KMS-11 (cell line): Measurements from ENCODE around the gene CST6.

Source experiments
- H2AFZ ChIP-seq: fragments of 200-600 bp; sonication (generic); 2 replicates; pipeline ENCODE4 v1.6.1; 2016; ENCODE audit warnings: antibody characterized with exemption, mixed run types, low read depth
- H3K27ac ChIP-seq: fragments of 200-600 bp; sonication (generic); 2 replicates; pipeline ENCODE4 v1.6.1; 2016; ENCODE audit warnings: mild to moderate bottlenecking, mixed run types
- H3K27me3 ChIP-seq: fragments of 200-600 bp; sonication (generic); 2 replicates; pipeline ENCODE4 v1.6.1; 2017; ENCODE audit warnings: mild to moderate bottlenecking, low read depth, mixed run types, moderate library complexity; ENCODE audit not compliant: insufficient read depth
- H3K36me3 ChIP-seq: fragments of 200-600 bp; sonication (generic); 2 replicates; pipeline ENCODE4 v1.6.1; 2017; ENCODE audit warnings: mild to moderate bottlenecking, mixed run types; ENCODE audit not compliant: insufficient read depth
- H3K4me1 ChIP-seq: fragments of 200-600 bp; sonication (generic); 2 replicates; pipeline ENCODE4 v1.6.1; 2016; ENCODE audit warnings: mild to moderate bottlenecking, low read depth, mixed run types; ENCODE audit not compliant: poor library complexity, severe bottlenecking
- H3K4me2 ChIP-seq: fragments of 200-600 bp; sonication (generic); 2 replicates; pipeline ENCODE4 v1.7.0; 2016; ENCODE audit warnings: mild to moderate bottlenecking, mixed run types
- H3K4me3 ChIP-seq: fragments of 200-600 bp; sonication (generic); IDR thresholded peaks from 2 replicates; pipeline ENCODE4 v1.6.1; 2017; ENCODE audit warnings: low read depth, low read length, mixed read lengths; ENCODE audit not compliant: insufficient read depth
- H3K79me2 ChIP-seq: fragments of 200-600 bp; sonication (generic); 2 replicates; pipeline ENCODE4 v1.6.1; 2016; ENCODE audit warnings: low read depth, mixed run types; ENCODE audit not compliant: insufficient read depth
- H3K9ac ChIP-seq: fragments of 200-600 bp; sonication (generic); 2 replicates; pipeline ENCODE4 v1.6.1; 2016; ENCODE audit warnings: mild to moderate bottlenecking, mixed run types
- H4K20me1 ChIP-seq: fragments of 200-600 bp; sonication (generic); 2 replicates; pipeline ENCODE4 v1.6.1; 2016; ENCODE audit warnings: mild to moderate bottlenecking, mixed run types; ENCODE audit not compliant: insufficient read depth
- TF ChIP-seq, protein P1 (sequence below): fragments of 200-600 bp; sonication (generic); conservative IDR thresholded peaks from 2 replicates; pipeline ENCODE4 v1.6.1; 2017; ENCODE audit warnings: low read depth, mild to moderate bottlenecking, antibody characterized with exemption, low read length, moderate library complexity, mixed read lengths

CST6 gene

GRCh38 chr11:66045177-66045639 is 33.4 kb downstream of the CST6 start:
- H2AFZ ChIP-seq: peak overlapping the region; percentile 60
- H3K4me2 ChIP-seq: peak overlapping the region; percentile 63

DNA sequence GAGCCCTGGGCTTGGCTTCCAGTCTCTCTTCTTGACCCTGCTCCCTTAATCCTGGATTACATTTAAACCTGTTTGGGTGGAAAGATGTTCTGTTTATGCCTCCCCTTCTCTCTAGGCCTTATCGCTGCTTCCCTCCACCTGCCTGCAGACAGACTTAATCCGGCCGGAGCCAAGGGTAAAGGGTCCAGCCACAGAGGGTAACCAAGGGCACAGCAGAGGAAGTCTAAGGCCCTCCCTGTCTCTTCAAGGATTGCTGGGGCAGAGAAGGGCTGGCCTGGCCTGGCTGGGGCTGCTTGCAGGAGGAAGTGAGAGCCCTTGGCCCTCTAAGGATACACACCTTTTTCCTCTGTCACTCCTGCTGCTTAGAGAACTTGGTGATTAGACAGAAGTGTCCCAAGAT is 35.1 kb downstream of the CST6 start:
- H3K27ac ChIP-seq: no peak overlapping the region
- H3K4me2 ChIP-seq: no peak overlapping the region

More at GRCh38 chr11:66045177-66045639, 33.4 kb downstream of the CST6 start:
- Histone ChIP-seq H3K4me3 (no peak overlapping the region), H3K27me3 (no peaks in the 10 kb centered on the region), H3K79me2 (no peaks in the 10 kb centered on the region), H4K20me1 (no peaks in the 10 kb centered on the region), H3K36me3 (no peaks in the 10 kb centered on the region), H3K27ac (no peak overlapping the region), H3K9ac (no peak overlapping the region), H3K4me1 (peaks cover 25% of the 10 kb centered on the region)
- TF ChIP-seq, protein P1, sequence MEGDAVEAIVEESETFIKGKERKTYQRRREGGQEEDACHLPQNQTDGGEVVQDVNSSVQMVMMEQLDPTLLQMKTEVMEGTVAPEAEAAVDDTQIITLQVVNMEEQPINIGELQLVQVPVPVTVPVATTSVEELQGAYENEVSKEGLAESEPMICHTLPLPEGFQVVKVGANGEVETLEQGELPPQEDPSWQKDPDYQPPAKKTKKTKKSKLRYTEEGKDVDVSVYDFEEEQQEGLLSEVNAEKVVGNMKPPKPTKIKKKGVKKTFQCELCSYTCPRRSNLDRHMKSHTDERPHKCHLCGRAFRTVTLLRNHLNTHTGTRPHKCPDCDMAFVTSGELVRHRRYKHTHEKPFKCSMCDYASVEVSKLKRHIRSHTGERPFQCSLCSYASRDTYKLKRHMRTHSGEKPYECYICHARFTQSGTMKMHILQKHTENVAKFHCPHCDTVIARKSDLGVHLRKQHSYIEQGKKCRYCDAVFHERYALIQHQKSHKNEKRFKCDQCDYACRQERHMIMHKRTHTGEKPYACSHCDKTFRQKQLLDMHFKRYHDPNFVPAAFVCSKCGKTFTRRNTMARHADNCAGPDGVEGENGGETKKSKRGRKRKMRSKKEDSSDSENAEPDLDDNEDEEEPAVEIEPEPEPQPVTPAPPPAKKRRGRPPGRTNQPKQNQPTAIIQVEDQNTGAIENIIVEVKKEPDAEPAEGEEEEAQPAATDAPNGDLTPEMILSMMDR: peak; percentile 93

GRCh38 chr11:66047541-66048365 is 35.9 kb downstream of the CST6 start:
- H3K4me2 ChIP-seq: no peak overlapping the region
- H3K27ac ChIP-seq: no peak overlapping the region
- no peaks in the 10 kb centered on the region for H3K36me3 ChIP-seq
- TF ChIP-seq, protein P1: no peak
- no peak overlapping the region for H2AFZ ChIP-seq
- no peak overlapping the region for H3K4me3 ChIP-seq
- no peaks in the 10 kb centered on the region for H4K20me1 ChIP-seq
- H3K4me1 ChIP-seq: peaks cover 35% of the 10 kb centered on the region
- no peak overlapping the region for H3K9ac ChIP-seq
- peaks cover 6% of the 10 kb centered on the region for H3K79me2 ChIP-seq
- no peaks in the 10 kb centered on the region for H3K27me3 ChIP-seq

More for the DNA sequence above, 35.1 kb downstream of the CST6 start:
- TF ChIP-seq, protein P1: no peak
- no peak overlapping the region for H2AFZ ChIP-seq
- no peaks in the 10 kb centered on the region for H3K27me3 ChIP-seq
- H3K79me2 ChIP-seq: no peaks in the 10 kb centered on the region
- no peaks in the 10 kb centered on the region for H3K36me3 ChIP-seq
- H3K9ac ChIP-seq: no peak overlapping the region
- H4K20me1 ChIP-seq: no peaks in the 10 kb centered on the region
- peaks cover 35% of the 10 kb centered on the region for H3K4me1 ChIP-seq
- no peak overlapping the region for H3K4me3 ChIP-seq

GRCh38 chr11:66048547-66049323 is 36.9 kb downstream of the CST6 start, which contains the start of gene GAL3ST3:
GAL3ST3 (minus strand) TSS chr11:66049161; CDS start chr11:66045415, 3,746 bp downstream.
- H3K4me3 ChIP-seq: no peak within 1 kb of the TSS
- no peak within 1 kb of the TSS for H2AFZ ChIP-seq

More at GRCh38 chr11:66048547-66049323, 36.9 kb downstream of the CST6 start, which contains the start of gene GAL3ST3:
- peaks cover 35% of the 10 kb centered on the region for H3K4me1 ChIP-seq
- no peak within 1 kb of the TSS for H3K4me2 ChIP-seq
- H3K27me3 ChIP-seq: no peaks in the 10 kb centered on the region
- peaks cover 16% of the 10 kb centered on the region for H3K79me2 ChIP-seq
- H3K27ac ChIP-seq: no peak within 1 kb of the TSS
- TF ChIP-seq, protein P1: no peak
- H3K9ac ChIP-seq: no peak within 1 kb of the TSS
- no peaks in the 10 kb centered on the region for H4K20me1 ChIP-seq
- H3K36me3 ChIP-seq: peaks cover under 1% of the 10 kb centered on the region; the same call in 1 of the 2 replicates
